ENCODE results near the gene THOC5.

The THOC5 gene

GRCh38 chr22:29476116-29476515, 77.4 kb downstream of the THOC5 start:
- DNase-seq (ENCODE audit: low read depth in 2 of 2), result no peak

DNA sequence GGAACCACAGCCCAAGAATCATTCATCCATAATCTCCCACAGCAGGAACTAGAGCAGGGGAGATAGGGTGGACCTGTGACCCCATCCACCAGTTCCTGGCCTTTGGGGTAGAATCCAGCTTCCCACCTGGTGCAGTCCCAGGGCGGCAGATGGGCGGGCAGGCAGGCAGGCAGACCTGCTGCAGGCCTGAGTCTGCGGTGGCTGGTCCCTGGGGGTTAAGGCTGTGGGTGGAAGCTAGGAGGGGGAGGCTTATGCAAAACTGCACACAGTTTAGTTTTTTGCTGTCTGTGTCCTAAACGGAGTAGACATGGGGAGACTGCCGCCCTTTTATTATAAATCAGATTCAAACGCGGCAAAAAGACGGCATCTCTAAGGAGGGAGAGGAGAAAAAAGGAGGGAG, 78.0 kb downstream of the THOC5 start:
- DNase-seq (ENCODE audit: low read depth in 2 of 2), result no peak

- no peak for DNase-seq (ENCODE audit: low read depth in 2 of 2)
Measured at GRCh38 chr22:29473001-29473400, 80.6 kb downstream of the THOC5 start.

DNA sequence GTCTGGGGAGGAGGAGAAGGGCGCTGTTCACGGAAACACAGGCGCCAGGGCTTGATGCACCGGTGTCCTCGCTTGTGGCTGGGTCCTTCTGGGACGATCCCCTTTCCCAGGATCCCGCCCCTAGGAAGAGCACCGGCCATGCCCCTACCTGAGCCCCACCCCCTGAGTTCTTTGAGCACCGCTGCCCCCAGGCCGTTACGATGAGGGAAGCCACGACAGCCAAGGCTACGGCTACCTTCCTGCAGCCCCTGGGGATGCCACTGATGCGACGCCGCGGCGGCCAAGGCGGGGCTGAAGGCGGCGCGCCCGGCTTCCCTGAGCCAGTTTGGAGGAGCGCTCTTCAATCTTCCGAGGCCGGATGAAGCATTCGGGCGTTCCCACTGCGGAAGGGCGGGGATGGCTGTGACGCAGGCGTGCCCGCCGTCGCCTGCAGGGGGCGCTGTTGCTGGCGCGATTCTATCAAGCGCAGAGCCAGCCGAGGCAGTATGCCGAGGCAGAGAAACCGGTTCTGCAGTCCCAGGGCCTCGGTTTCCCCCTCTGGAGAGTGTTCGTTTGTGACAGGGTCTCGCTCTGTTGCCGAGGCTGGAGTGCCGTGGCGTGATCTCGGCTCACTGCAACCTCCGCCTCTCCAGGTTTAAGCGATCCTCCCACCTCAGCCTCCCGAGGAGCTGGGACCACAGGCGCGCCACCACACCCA, 83.2 kb downstream of the THOC5 start:
- peak; percentile 24 to 27 for DNase-seq (ENCODE audit: low read depth in 2 of 2)

DNA sequence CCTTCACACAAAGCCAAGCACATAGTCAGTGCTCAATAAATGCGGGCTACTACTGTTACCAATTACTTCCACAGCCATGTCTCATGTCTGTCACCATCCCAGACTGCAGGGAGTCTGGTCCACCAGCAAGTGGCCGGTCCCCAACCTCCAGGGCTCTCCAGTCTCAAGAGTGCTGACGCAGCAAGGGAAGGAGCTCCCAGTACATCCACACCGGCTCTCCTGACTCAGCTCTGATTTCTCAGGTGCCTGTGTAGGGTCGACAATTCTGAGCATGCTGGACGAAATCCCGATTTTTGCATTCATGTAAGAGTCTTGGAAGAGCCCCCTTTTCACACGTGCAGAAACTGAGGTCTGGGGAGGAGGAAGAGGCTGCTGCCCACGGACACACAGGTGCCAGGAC, 83.8 kb downstream of the THOC5 start:
- DNase-seq (ENCODE audit: low read depth in 2 of 2), result no peak

- no peak for DNase-seq (ENCODE audit: low read depth in 2 of 2)
Measured at GRCh38 chr22:29464581-29464980, 89.0 kb downstream of the THOC5 start.

- no peak for DNase-seq (ENCODE audit: low read depth in 2 of 2)
Measured at GRCh38 chr22:29463629-29464028, 89.9 kb downstream of the THOC5 start.

GRCh38 chr22:29461263-29461662, 92.3 kb downstream of the THOC5 start:
- no peak for DNase-seq (ENCODE audit: low read depth in 2 of 2)

GRCh38 chr22:29459773-29460172, 93.8 kb downstream of the THOC5 start:
- DNase-seq (ENCODE audit: low read depth in 2 of 2), result no peak

DNA sequence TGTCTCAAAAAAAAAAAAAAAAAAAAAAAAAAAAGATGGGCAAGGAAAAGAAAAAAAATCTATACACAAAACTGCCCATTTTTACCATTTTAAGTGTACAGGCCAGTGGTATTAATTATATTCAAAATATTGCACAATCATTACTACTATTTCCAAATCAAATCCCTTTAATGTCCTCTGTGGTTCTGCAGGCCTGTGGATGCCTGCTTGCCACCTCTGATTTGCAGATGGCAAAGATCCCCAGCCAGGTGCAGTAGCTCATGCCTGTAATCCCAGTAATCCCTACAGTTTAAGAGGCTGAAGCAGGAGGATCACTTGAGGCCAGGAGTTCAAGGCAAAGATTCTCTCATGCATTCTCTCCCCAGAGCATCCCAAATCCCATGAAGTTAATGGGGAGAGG, 95.0 kb downstream of the THOC5 start:
- DNase-seq (ENCODE audit: low read depth in 2 of 2), result no peak

- no peak for DNase-seq (ENCODE audit: low read depth in 2 of 2)
Measured at GRCh38 chr22:29457730-29458129, 95.8 kb downstream of the THOC5 start.

DNA sequence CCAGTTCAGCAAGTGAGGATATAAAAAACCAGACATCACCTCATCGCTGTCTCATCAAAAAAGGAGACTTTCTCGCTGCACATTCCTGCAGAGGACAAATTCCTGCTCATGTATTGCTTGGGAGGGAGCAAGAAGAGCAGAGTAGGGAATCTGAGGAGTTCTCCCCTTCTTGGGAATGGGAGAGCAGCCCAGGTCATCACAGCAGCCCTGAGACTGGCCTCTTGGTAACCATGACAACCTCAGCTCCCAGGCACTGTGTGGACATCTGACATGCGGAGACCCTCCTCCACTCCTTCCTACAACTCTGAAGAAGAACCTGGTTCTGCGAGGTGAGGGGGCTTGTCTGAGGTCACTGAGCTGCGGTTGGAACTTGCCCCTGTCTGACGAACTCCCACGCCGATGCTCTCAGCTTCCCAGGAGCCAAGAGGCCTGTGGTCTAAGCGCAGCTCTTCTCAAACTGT, 97.3 kb downstream of the THOC5 start:
- no peak for DNase-seq (ENCODE audit: low read depth in 2 of 2)

All from stimulated activated CD8-positive, alpha-beta memory T cell treated with anti-CD3 and anti-CD28 coated beads, Interleukin-7, amount 100 ng/mL, for 1 hour (primary cell).